DMS 273 treated with DMSO at 0.1 percent for 48 hours (cell line): ENCODE data around the gene TLCD3B.
"Not testable (repeated sequence)": the region's sequence is repeated elsewhere in the genome, so short reads cannot be mapped to it uniquely, and the experiment has no call there.

Source experiments
- DNase-seq: peaks from one replicate; lab custom pipeline; 2025; lab: John Stamatoyannopoulos, UW

The TLCD3B gene

DNA sequence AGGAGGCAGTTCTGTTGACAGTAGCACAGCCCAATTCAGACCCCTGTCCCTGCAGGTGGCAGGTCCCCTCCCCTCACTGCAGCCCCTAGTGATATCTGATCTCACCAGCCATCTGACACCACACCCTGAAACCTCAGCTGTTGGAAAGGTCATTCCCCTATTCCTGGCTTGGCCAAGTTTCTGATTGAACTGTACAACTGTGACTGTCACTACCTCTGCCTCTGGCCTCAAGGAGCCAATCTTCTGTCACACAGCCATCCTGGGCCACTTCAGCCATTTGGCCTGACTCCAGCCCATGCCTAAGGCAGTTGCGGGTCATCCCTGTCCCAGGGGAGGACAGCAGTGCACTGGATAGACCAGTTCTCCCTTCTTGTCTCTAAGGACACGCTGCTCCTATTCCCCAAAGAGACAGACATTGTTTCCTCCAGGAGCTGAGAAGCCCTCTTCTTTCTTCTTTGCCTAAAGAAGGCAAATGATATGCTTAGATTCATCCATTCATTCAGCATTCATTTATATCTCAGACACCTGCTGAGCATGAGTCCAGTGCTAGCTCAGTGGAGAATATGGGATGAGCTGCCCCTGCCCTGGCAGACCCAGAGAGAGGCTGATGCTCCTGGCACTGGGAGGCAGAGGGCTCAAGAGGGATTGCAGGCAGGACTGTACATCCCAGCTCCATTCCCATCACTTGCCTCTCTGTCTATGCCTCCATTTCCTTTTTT is 29.9 kb upstream of the TLCD3B start:
- no peak for DNase-seq

DNA sequence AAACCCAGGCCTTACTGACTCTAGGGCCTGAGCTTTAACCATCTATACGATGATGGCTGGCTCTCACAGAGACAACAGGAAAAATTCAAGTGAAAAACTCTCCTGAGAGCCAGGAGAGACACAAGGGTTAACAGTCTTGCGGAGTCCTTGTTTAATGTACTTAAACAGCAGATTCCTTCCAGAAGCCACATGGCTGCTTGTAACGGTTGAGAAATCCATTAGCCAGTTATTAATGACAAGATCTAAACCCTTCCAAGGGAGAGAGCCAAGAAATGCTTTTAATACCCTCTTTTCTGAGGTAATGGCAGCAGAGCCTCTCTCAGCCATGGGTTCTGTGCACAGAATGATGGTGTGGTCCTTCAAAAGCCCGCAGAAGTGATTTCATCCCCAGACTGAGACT is 29.3 kb upstream of the TLCD3B start:
- DNase-seq: no peak

GRCh38 chr16:30054959-30055553 is 24.0 kb upstream of the TLCD3B start:
- no peak for DNase-seq

DNA sequence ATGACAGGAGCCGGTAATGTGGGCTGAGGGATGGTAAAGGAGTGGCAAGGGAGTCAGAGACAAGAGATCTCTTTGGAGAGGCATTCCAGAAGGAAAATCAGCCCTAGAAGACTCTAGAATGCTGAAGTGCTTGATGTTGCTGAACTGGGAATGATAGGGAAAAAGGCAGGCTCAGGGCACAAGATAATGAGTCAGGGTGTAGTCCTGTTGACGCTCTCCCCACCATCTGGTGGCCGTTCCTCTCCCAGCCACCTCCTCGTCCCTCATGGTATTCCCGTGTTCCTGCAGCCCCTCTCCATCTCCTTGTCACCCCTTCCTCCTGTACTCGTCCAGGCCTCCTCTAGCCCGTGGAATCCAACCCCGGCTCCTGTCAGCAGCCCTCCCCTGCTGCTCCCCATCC is 23.4 kb upstream of the TLCD3B start:
- DNase-seq: no peak

GRCh38 chr16:30053376-30054015 is 22.4 kb upstream of the TLCD3B start:
- no peak for DNase-seq

DNA sequence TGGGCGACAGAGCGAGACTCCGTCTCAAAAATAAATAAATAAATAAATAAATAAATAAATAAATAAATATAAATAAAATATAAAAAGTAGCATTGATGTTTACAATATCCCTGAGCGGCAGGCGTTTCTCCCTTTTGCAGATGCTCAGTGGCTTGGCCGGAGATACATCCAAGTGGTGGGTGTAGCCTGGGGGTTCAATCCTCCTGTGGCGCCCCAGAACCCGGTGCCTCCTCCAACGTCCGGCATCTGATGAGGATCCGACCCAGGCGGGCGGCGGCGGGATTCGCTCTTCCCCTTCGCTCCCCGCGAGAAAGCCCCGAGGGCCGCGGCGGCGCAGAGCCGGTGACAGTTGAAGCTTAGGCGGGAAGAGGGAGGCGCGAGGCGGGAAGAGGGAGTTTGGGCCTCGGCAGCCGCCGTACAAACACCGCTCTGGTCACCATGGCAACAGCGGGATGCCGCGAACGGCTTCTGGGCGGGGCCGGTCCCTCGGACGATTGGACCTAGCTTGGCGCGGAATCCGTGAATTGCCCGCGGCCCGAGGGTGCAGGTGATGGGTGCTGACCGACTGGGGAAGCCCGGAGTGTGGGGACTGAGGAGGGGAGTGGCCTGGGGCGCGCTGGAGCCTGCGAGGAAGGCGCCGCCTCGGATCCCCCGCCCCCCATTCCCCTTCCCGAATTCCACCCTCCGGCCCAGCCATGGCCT is 21.8 kb upstream of the TLCD3B start:
- DNase-seq: peak; percentile 73

DNA sequence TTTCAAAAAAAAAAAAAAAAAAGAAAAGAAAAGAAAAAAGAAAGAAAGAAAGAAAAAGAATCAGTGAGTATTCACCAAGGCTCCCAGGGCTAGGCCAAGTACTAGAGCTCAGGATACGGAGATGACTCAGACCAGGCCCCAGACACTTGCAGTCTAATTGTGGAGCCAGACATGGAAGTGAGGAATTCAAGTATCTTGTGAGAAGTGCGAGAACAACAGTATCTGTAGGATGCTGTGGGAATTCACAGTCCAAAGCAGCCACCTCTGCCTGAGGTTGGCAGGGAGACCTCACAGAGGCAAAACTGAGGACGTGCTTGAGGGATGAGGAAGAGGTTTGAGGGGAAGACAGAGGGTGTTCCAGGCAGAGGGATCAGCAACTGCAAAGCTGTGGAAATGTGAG is 20.4 kb upstream of the TLCD3B start:
- no peak for DNase-seq

DNA sequence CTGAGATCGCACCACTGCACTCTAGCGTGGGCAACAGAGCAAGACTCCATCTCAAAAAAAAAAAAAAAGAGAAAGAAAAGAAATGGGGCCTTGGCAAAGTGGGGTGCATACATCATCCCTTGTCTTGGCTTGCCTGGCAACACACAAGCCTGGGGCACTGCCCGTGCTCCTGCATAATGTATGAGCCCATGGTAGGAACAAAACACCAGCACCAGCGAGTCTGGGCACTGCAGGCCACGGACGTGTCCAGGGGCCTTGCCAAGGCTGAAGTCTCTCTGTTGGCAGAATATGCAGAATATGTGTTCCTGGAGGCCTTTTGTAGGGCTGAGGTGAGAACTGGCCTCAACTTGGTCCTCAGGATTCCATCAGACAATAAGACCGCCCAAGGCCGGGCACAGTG is 18.8 kb upstream of the TLCD3B start:
- no peak for DNase-seq

- DNase-seq: no peak
Observed at GRCh38 chr16:30046588-30046987, 15.5 kb upstream of the TLCD3B start.

GRCh38 chr16:30046178-30046577 is 15.1 kb upstream of the TLCD3B start:
- no peak for DNase-seq

DNA sequence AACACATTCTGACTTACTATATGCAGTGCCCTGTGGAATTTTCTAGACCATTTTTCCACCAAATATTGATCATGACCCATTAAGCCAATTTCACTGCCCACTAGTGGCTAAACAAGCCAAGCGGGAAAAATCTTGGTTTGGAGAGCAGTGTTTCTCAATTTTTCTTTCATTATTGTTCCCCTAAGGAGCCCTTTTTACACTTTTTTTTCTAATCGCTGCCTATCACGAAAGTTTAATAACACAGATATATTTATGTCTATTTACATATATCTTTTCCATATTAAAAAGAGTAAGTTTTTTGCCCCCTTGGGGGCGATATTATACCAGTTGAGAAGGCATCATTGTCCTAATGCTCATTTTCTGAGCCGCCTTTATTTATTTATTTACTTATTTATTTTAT is 10.8 kb upstream of the TLCD3B start:
- no peak for DNase-seq

- not testable (repeated sequence) for DNase-seq
Observed at GRCh38 chr16:30040690-30041089, 9.6 kb upstream of the TLCD3B start.

DNA sequence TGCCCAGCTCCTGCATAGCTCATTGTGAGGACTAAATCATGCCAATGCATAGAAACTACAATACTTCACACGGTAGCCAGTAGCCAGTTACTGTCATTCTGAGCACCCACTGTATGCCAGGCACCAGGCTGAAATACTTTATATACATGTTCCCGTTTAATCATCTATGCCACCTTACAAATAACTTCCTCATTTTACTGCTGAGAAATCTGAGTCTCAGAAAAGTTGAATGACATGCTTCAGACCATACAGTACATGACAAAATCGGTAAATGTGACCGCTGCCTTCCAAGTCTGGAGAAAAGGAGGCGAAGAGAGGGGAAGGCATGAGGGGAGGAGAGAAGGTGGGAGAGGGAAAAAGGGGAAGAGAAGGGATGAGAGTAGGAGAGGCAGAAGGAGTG is 9.2 kb upstream of the TLCD3B start:
- DNase-seq: no peak

DNA sequence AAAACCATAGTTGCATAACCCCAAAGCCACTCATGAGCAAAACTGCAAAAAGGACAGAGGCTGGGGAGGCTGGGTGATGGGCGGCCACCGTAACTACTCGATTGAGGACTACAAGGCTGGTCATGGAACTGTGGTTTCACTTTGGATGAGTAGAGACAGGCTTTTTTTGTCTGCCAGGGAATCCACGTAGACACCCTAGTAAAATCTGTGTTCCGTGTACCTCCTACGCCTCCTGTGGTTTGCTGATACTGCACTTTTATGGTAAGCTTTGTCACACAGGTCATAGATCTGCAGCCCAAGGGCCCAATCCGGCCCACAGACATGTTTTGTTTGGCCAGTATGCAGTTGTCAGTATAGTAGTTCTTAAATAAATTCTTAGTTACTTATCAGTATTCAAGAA is 2.2 kb upstream of the TLCD3B start:
- DNase-seq: no peak

DNA sequence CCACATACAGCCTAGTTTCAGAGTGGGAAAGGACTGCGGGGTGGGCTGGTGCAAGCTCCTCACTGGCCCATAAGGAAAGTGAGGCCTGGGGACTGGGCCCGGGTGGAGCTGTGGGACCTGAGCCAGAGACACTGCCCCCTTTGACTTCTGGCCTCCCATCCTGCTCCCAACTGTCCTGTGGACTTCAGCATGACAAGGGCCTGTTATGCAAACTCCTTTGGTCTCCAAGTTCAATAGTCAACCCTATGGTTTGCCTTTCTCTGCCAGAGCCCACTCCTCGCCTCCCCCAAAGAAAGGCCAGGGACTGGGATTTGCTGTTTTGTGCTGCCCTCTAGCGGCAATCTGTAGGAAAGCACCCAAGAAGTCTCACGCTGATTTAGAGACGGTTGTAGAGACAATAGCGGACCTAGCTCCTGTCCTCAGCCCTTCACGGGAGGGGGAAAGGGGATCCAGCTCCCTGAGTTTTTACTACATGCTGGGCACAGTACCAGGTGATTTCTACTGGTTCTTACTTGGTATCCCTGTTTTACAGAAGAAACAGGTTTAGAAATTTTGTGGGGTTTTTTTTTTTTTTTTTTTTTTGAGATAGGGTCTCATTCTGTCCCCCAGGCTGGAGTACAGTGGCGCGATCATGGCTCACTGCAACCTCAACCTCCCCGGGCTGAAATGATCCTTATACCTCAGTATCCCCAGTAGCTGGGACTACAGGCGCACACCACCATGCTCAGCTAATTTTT is 1.2 kb upstream of the TLCD3B start:
- peak; percentile 57 for DNase-seq

DNA sequence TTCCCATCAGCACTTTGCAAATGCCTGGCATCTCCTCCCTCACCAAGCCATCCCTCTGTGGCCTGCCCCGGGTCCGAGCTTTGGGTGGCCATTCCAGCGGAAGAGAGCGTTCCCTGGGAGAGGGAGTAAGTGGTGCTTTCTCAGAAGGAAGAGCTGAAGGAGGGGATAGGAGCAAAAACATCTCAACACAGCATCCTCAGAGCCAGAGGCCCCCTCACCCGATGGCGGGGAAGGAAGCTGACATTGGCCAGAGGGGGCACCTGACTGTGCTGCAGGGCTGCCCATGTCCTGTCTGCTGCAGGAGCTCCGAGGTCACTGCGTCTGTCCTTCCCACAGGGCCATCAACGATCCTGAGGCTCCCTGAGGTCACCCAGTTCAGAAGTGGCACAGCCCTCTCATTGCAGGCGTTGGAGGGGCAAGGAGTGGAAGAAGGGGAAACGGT is 427 bp upstream of the TLCD3B start:
- no peak for DNase-seq

GRCh38 chr16:30030011-30030685 is 923 bp downstream of the TLCD3B start:
- no peak for DNase-seq

DNA sequence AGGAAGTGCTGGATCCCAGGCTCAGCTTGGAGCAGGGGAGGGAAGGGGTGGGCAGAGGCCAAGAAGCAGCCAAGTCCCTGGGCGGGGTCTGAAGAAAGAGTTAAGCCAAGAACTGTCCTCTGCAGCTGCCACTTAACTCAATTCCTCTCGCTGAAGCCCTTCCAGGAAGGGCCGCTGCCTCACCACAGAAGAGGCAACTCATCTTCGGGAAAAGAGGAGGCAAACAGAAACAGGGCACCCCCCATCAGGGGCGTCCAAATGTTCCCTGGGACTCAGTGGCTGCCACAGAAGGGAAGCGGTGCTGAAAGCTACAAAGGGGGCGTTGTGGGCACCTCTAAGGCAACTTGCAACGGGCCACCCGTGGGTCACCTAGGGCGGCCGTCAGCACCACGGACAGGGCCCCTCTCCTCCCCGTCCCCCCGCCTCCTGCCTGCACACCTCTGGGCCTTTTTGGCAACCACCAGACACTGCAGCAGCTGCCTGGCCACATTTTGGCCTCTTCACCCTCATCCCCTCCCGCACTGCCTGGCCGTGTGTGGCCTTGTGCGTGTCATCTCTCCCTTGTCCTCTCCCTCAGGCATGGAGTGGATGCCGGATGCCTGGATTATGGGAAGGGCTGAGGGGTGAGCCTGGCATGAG is 2.5 kb downstream of the TLCD3B start:
- peak; percentile 72 for DNase-seq

DNA sequence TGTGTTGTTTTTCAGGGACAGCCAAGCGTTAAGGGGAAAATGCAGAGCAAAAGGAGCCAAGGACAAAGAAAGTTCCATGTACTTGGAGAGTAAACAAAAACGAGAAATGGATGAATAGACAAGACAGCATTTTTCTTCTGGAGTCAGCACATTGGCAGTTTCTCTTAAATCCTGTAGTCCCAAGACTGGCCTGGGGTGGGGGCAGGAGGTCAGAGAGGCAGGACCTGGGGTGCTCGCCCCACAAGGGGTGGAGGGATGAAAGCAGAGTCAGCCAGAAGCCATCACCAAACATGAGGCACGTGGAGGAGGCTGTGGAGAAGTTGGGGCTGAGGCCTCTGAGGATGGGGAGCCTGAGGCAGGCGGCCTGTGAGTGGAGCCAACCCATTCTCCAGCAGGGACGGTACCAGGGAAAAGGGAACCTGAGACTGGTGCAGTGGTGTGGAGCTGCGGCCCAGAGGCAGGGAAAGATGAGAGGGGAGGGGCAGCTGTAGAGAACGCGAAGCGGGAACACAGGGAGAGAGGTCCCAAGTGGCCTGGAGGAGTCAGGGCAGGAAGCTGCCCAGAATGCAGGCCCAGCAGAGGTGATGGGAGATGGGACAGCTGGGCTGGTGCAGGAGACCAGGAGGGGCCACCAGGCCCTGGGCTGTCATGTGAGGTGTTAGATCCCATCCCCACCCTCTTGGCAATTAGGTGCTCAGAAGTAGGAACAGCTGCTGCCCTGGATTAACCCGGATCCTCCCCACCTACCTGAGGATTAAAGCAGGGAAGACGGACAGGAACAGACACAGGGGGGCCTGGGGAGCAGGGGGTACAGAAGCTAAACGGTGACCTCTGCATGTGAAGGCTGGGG is 3.3 kb downstream of the TLCD3B start:
- peak; percentile 72 for DNase-seq

DNA sequence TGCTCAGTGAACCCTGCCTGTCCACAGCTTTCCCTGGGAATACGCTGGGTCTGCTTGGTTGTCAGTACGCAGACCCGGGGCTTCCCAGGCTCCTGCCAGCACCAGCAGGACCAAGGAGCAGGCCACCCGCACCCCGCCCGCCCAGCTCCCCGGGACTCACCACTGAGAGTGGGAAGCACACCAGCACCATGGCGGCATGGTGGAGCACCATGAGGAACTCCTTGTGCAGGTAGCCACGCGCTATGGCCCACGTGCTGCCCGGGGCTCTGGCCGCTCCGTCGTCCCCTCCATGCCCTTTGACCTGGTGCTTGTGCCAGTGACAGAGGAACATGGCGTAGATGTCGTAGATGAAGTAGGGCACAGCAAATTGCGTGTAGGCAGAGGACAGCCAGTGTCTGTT is 4.6 kb downstream of the TLCD3B start:
- DNase-seq: no peak
